C4-2B (cell line): ENCODE measurements around the gene PACS2.

ENCODE experiments used
- ZFX ChIP-seq: fragments of 450-650 bp; IDR thresholded peaks from 2 replicates; pipeline ENCODE4 v1.6.1; 2017
- TF ChIP-seq, protein P1 (sequence below): fragments of 450-650 bp; conservative IDR thresholded peaks from 2 replicates; pipeline ENCODE4 v1.5.1; 2017; ENCODE audit warnings: mild to moderate bottlenecking

- TF ChIP-seq, protein P1, sequence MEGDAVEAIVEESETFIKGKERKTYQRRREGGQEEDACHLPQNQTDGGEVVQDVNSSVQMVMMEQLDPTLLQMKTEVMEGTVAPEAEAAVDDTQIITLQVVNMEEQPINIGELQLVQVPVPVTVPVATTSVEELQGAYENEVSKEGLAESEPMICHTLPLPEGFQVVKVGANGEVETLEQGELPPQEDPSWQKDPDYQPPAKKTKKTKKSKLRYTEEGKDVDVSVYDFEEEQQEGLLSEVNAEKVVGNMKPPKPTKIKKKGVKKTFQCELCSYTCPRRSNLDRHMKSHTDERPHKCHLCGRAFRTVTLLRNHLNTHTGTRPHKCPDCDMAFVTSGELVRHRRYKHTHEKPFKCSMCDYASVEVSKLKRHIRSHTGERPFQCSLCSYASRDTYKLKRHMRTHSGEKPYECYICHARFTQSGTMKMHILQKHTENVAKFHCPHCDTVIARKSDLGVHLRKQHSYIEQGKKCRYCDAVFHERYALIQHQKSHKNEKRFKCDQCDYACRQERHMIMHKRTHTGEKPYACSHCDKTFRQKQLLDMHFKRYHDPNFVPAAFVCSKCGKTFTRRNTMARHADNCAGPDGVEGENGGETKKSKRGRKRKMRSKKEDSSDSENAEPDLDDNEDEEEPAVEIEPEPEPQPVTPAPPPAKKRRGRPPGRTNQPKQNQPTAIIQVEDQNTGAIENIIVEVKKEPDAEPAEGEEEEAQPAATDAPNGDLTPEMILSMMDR = no peak
- no peak for TF ChIP-seq ZFX
Observed at GRCh38 chr14:105368032-105368417, 53.5 kb downstream of the PACS2 start.
